Measurements from ENCODE around the gene SPATA17.

GRCh38 chr1:217747156-217747769 is 116.1 kb downstream of the SPATA17 start:
- peak; percentile 44 to 70 (median 57) for TF ChIP-seq CTCF (IDR thresholded peaks at IDR 0.05)
- TF ChIP-seq POLR2A (IDR thresholded peaks at IDR 0.05): no peak

All from heart left ventricle (tissue), 13 donors.